SK-N-SH (cell line): Measurements from ENCODE around the gene PPIF. TPM values are rescaled to one million over a fixed set of nuclear protein-coding genes. Genes with fewer than 3 reads are reported as not detected.

ENCODE experiments used
- CTCF ChIA-PET: fragments of 300-600, 350-600 bp; formaldehyde crosslinking; extraction: SDS; loops from one replicate; lab custom pipeline; 2021; lab: Yijun Ruan, JAX
- POLR2A ChIA-PET: fragments of 350-600 bp; sonication (Branson Sonifier 250); formaldehyde crosslinking; extraction: SDS; loops from one replicate; lab custom pipeline; 2020; ENCODE audit warnings: antibody characterized with exemption, inconsistent platforms; lab: Yijun Ruan, JAX
- DNase-seq: peaks from one replicate; pipeline ENCODE4 v3.0.0; 2012
- H2AFZ ChIP-seq: fragments of 200-600 bp; sonication (generic); 2 replicates; pipeline ENCODE4 v1.8.1; 2016; ENCODE audit warnings: antibody characterized with exemption, mild to moderate bottlenecking, low read depth
- H3F3A ChIP-seq: fragments of 200-600 bp; sonication (generic); replicated peaks from 2 replicates; pipeline ENCODE3; 2016; ENCODE audit warnings: antibody characterized with exemption, mild to moderate bottlenecking; ENCODE audit not compliant: insufficient read depth
- H3K27ac ChIP-seq, 2 experiments: fragments of 200-500 bp in 1 of 2; fragments of 200-600 bp in 1 of 2; sonication (Bioruptor generic) in 1 of 2; sonication (generic), shearing (Covaris generic) in 1 of 2; 2 replicates each; pipeline versions ENCODE4 v1.5.1 to v1.6.1; 2014 to 2016; ENCODE audit warnings: low read depth in 2 of 2, inconsistent platforms in 1 of 2, low read length in 1 of 2, mild to moderate bottlenecking in 1 of 2, mixed read lengths in 1 of 2
- H3K27me3 ChIP-seq: fragments of 200-600 bp; sonication (generic), shearing (Covaris generic); 2 replicates; pipeline ENCODE4 v1.6.1; 2016; ENCODE audit warnings: mixed run types; ENCODE audit not compliant: insufficient read depth
- H3K36me3 ChIP-seq, 2 experiments: fragments of 200-500 bp in 1 of 2; fragments of 200-600 bp in 1 of 2; sonication (Bioruptor generic) in 1 of 2; sonication (generic) in 1 of 2; replicated peaks in 1 of 2; 2 replicates each; pipeline versions ENCODE3 to v1.5.1; 2014 to 2016; ENCODE audit warnings: low read length in 1 of 2, mild to moderate bottlenecking in 1 of 2; ENCODE audit not compliant: insufficient read depth in 2 of 2, control insufficient read depth in 1 of 2
- H3K4me1 ChIP-seq, 2 experiments: fragments of 200-500 bp in 1 of 2; fragments of 200-600 bp in 1 of 2; sonication (Bioruptor generic) in 1 of 2; sonication (generic), shearing (Covaris generic) in 1 of 2; 2 replicates each; pipeline versions ENCODE4 v1.5.1 to v1.6.1; 2014 to 2016; ENCODE audit warnings: low read depth in 1 of 2, low read length in 1 of 2, mixed run types in 1 of 2; ENCODE audit not compliant: insufficient read depth in 2 of 2, control insufficient read depth in 1 of 2
- H3K4me2 ChIP-seq: fragments of 200-600 bp; sonication (generic), shearing (Covaris generic); 2 replicates; pipeline ENCODE4 v1.6.1; 2017; ENCODE audit warnings: mixed run types
- H3K4me3 ChIP-seq, 2 experiments: fragments of 200-500 bp in 1 of 2; fragments of 200-600 bp in 1 of 2; sonication (Bioruptor generic) in 1 of 2; sonication (generic), shearing (Covaris generic) in 1 of 2; 2 replicates each; pipeline versions ENCODE4 v1.5.1 to v1.8.1; 2014 to 2016; ENCODE audit warnings: low read depth in 2 of 2, inconsistent platforms in 1 of 2, low read length in 1 of 2, mild to moderate bottlenecking in 1 of 2, mixed read lengths in 1 of 2, moderate library complexity in 1 of 2
- H3K79me2 ChIP-seq: fragments of 200-600 bp; sonication (generic); 2 replicates; pipeline ENCODE4 v1.8.1; 2017; ENCODE audit warnings: mild to moderate bottlenecking; ENCODE audit not compliant: insufficient read depth
- H3K9ac ChIP-seq: fragments of 200-600 bp; sonication (generic); 2 replicates; pipeline ENCODE4 v1.6.1; 2017; ENCODE audit warnings: mixed run types
- H3K9me2 ChIP-seq: fragments of 200-600 bp; sonication (generic); 2 replicates; pipeline ENCODE4 v1.6.1; 2017; ENCODE audit warnings: mixed run types
- H3K9me3 ChIP-seq: fragments of 200-600 bp; sonication (generic); 2 replicates; pipeline ENCODE4 v1.6.1; 2017; ENCODE audit warnings: mixed run types, mild to moderate bottlenecking, moderate library complexity
- H4K20me1 ChIP-seq: fragments of 200-600 bp; sonication (generic); 2 replicates; pipeline ENCODE4 v1.6.1; 2017; ENCODE audit warnings: mild to moderate bottlenecking, mixed run types; ENCODE audit not compliant: insufficient read depth
- ELF1 ChIP-seq: IDR thresholded peaks from 2 replicates; pipeline ENCODE4 v1.4.0; 2012
- EP300 ChIP-seq, 2 experiments: IDR thresholded peaks; 2 replicates each; pipeline versions ENCODE4 v1.4.0 to v1.6.1; 2012; ENCODE audit warnings: borderline replicate concordance in 1 of 2, low read depth in 1 of 2, low read length in 1 of 2
- EZH2phosphoT487 ChIP-seq: fragments of 200-600 bp; sonication (generic); IDR thresholded peaks from 2 replicates; pipeline ENCODE4 v1.6.1; 2017; ENCODE audit warnings: low read depth, mixed run types, mild to moderate bottlenecking, antibody characterized with exemption, moderate library complexity, borderline replicate concordance
- FOSL2 ChIP-seq: IDR thresholded peaks from 2 replicates; pipeline ENCODE4 v1.4.0; 2012; ENCODE audit warnings: low read depth, mild to moderate bottlenecking, moderate library complexity, borderline replicate concordance
- GABPA ChIP-seq: IDR thresholded peaks from 2 replicates; pipeline ENCODE4 v1.4.0; 2012; ENCODE audit warnings: low read depth, mild to moderate bottlenecking
- GATA2 ChIP-seq: sonication (generic); formaldehyde crosslinking; IDR thresholded peaks from 2 replicates; pipeline ENCODE4 v1.5.0; 2020; ENCODE audit warnings: mild to moderate bottlenecking, missing genetic modification reagents
- IRF3 ChIP-seq: fragments of 150-350 bp; IDR thresholded peaks from 2 replicates; pipeline ENCODE4 v1.6.1; 2016; ENCODE audit warnings: mild to moderate bottlenecking, low read depth, low read length
- JUND ChIP-seq: IDR thresholded peaks from 2 replicates; pipeline ENCODE4 v1.4.0; 2012
- MAX ChIP-seq: IDR thresholded peaks from 2 replicates; pipeline ENCODE4 v1.4.0; 2012; ENCODE audit warnings: low read depth
- NFIC ChIP-seq: IDR thresholded peaks from 2 replicates; pipeline ENCODE4 v1.4.0; 2012; ENCODE audit warnings: borderline replicate concordance
- POLR2AphosphoS5 ChIP-seq: IDR thresholded peaks from 2 replicates; pipeline ENCODE4 v1.6.1; 2012; ENCODE audit warnings: low read depth, low read length
- REST ChIP-seq: IDR thresholded peaks from 2 replicates; pipeline ENCODE4 v1.6.1; 2012; ENCODE audit warnings: mild to moderate bottlenecking, low read depth, low read length, moderate library complexity
- RFX5 ChIP-seq: IDR thresholded peaks from 2 replicates; pipeline ENCODE4 v1.6.1; 2012; ENCODE audit warnings: mild to moderate bottlenecking, improper control_type of control experiment, low read length
- RXRA ChIP-seq: IDR thresholded peaks from 2 replicates; pipeline ENCODE4 v1.4.0; 2012; ENCODE audit warnings: low read depth, mild to moderate bottlenecking, borderline replicate concordance
- TAF1 ChIP-seq: IDR thresholded peaks from 2 replicates; pipeline ENCODE4 v1.6.1; 2012; ENCODE audit warnings: low read depth, mild to moderate bottlenecking, low read length, moderate library complexity, borderline replicate concordance
- TEAD4 ChIP-seq: IDR thresholded peaks from 2 replicates; pipeline ENCODE4 v1.4.0; 2012; ENCODE audit warnings: mild to moderate bottlenecking, borderline replicate concordance; ENCODE audit not compliant: insufficient read depth
- USF2 ChIP-seq: fragments of 150-350 bp; IDR thresholded peaks from 2 replicates; pipeline ENCODE4 v1.6.1; 2017; ENCODE audit warnings: antibody characterized with exemption, low read length, low read depth, borderline replicate concordance
- YY1 ChIP-seq: IDR thresholded peaks from 2 replicates; pipeline ENCODE4 v1.4.0; 2012; ENCODE audit warnings: low read depth, mild to moderate bottlenecking
- ZBTB33 ChIP-seq: IDR thresholded peaks from 2 replicates; pipeline ENCODE4 v1.4.0; 2012; ENCODE audit warnings: low read depth, borderline replicate concordance
- WGBS: methylation state at CpG from one replicate; pipeline ENCODE4 v1.1.6; 2017; ENCODE audit warnings: low lambda C conversion rate; 5-methylcytosine and 5-hydroxymethylcytosine counted together
- polyA plus RNA-seq, 3 experiments: library from polyadenylated mRNA; depleted of rRNA; stranded (reverse); fragments of >200 nt; gene quantifications; 2 replicates each; pipeline ENCODE4 v1.2.3, GENCODE V29; 2012

Gene PPIF
- polyA plus RNA-seq, 1 of the 3 experiments (the other 2 are of a cell fraction) = 85.9 TPM

- no peak for TF ChIP-seq ZBTB33
- no peak for TF ChIP-seq NFIC
- peak; percentile 75; the same call in 1 of the 2 replicates for TF ChIP-seq TAF1
- no peak for TF ChIP-seq JUND
- TF ChIP-seq EP300 (IDR thresholded peaks at IDR 0.05; ENCODE audit: borderline replicate concordance in 1 of 2, low read depth in 1 of 2, low read length in 1 of 2) = no peak
- no peak for TF ChIP-seq GATA2 (CRISPR knock-in tag)
- TF ChIP-seq IRF3 = no peak
- peak; percentile 83 for TF ChIP-seq POLR2AphosphoS5
- TF ChIP-seq RXRA = no peak
These were observed at the start of gene PPIF (continued) for GRCh38 chr10:79347226-79347893.

- H3K36me3 ChIP-seq = peaks cover 40 to 81% of the 10 kb centered on the region in 2 experiments
- no peaks in the 10 kb centered on the region for H3K9me3 ChIP-seq
- no peak for DNase-seq
- peak overlapping the region; percentile 51 to 92 for H3K27ac ChIP-seq
- 53% methylated on average over 13 of the region's 27 CpGs for WGBS
- ChIA-PET CTCF (interaction anchor here (1.4 kb wide), 1 partner anchor 46 kb away, joined by 3 read pairs; no protein-coding TSS in a partner anchor), POLR2A (no interaction called here)
- no peaks in the 10 kb centered on the region for H3K27me3 ChIP-seq
- peaks cover 25 to 27% of the 10 kb centered on the region in 2 experiments; a peak in 3 of 4 replicates for H3K4me1 ChIP-seq
- H3K9me2 ChIP-seq = no peaks in the 10 kb centered on the region
- H3K79me2 ChIP-seq = peaks cover 19% of the 10 kb centered on the region
- H2AFZ ChIP-seq = no peak overlapping the region
- H3K4me3 ChIP-seq = no peak overlapping the region
- H3K4me2 ChIP-seq = peak overlapping the region; percentile 75
- H3F3A ChIP-seq = peaks cover 47% of the 10 kb centered on the region
- peaks cover 12% of the 10 kb centered on the region for H4K20me1 ChIP-seq
- peak overlapping the region; percentile 54 for H3K9ac ChIP-seq
- TF ChIP-seq TEAD4 (no peak), TAF1 (no peak), FOSL2 (peak; percentile 86), RFX5 (no peak), EZH2phosphoT487 (no peak), YY1 (peak; percentile 46; the same call in 1 of the 2 replicates), RXRA (peak; percentile 58; the same call in 1 of the 2 replicates), REST (no peak), JUND (peak; percentile 68), USF2 (no peak), GABPA (no peak), POLR2AphosphoS5 (no peak), EP300 (IDR thresholded peaks at IDR 0.05; ENCODE audit: borderline replicate concordance in 1 of 2, low read depth in 1 of 2, low read length in 1 of 2) (0 out of 4 replicates have a peak, but pooled peaks of 1 of the 2 experiments have one; percentile 41), MAX (peak; percentile 86), ELF1 (no peak)
These were observed 48.6 kb upstream of the PPIF start for GRCh38 chr10:79298403-79299244.
